ENCODE results near the gene ITGB6.

The ITGB6 gene

GRCh38 chr2:160053946-160054345 lies 146.1 kb downstream of the ITGB6 start:
- H3K27me3 ChIP-seq (replicated peaks in 2 of 5; ENCODE audit: control insufficient read depth in 4 of 5, insufficient read depth in 5 of 5, low read length in 4 of 5): no peaks in the 10 kb centered on the region
- no peak for DNase-seq
- POLR2A ChIA-PET: no interaction called here
- peaks cover 0 to 3% (median 0%) of the 10 kb centered on the region in 4 experiments for H3K4me1 ChIP-seq (ENCODE audit: control extremely low read depth in 1 of 4, control insufficient read depth in 4 of 4, insufficient read depth in 4 of 4, low read length in 3 of 4)
- no peaks in the 10 kb centered on the region for H3K36me3 ChIP-seq (ENCODE audit: control insufficient read depth in 4 of 4, insufficient read depth in 4 of 4, low read length in 3 of 4)
- H3K9me3 ChIP-seq (ENCODE audit: control extremely low read depth in 1 of 5, control insufficient read depth in 4 of 5, insufficient read depth in 2 of 5, low read depth in 1 of 5, low read length in 4 of 5): no peaks in the 10 kb centered on the region
- no peak overlapping the region for H3K4me3 ChIP-seq (ENCODE audit: control insufficient read depth in 1 of 7, extremely low read depth in 1 of 7, insufficient read depth in 4 of 7, low read depth in 2 of 7, low read length in 6 of 7)
- no CpG with 5 or more reads among the region's 2 CpGs for WGBS (ENCODE audit: insufficient coverage)
- CTCF ChIA-PET: interaction anchor here (1.0 kb wide), 1 partner anchor 17 kb away, joined by 3 read pairs; no protein-coding TSS in a partner anchor
- H3K27ac ChIP-seq (ENCODE audit: insufficient read depth in 1 of 2, low read depth in 1 of 2, low read length in 2 of 2, poor library complexity in 1 of 2, severe bottlenecking in 2 of 2): no peak overlapping the region

GRCh38 chr2:160052531-160052930 lies 147.5 kb downstream of the ITGB6 start:
- Histone ChIP-seq H3K9me3 (ENCODE audit: control extremely low read depth in 1 of 5, control insufficient read depth in 4 of 5, insufficient read depth in 2 of 5, low read depth in 1 of 5, low read length in 4 of 5) (no peaks in the 10 kb centered on the region), H3K4me3 (ENCODE audit: control insufficient read depth in 1 of 7, extremely low read depth in 1 of 7, insufficient read depth in 4 of 7, low read depth in 2 of 7, low read length in 6 of 7) (no peak overlapping the region), H3K27ac (ENCODE audit: insufficient read depth in 1 of 2, low read depth in 1 of 2, low read length in 2 of 2, poor library complexity in 1 of 2, severe bottlenecking in 2 of 2) (no peak overlapping the region), H3K27me3 (replicated peaks in 2 of 5; ENCODE audit: control insufficient read depth in 4 of 5, insufficient read depth in 5 of 5, low read length in 4 of 5) (no peaks in the 10 kb centered on the region), H3K36me3 (ENCODE audit: control insufficient read depth in 4 of 4, insufficient read depth in 4 of 4, low read length in 3 of 4) (no peaks in the 10 kb centered on the region), H3K4me1 (ENCODE audit: control extremely low read depth in 1 of 4, control insufficient read depth in 4 of 4, insufficient read depth in 4 of 4, low read length in 3 of 4) (peaks cover 0 to 3% (median 0%) of the 10 kb centered on the region in 4 experiments)
- POLR2A ChIA-PET: no interaction called here
- no peak for DNase-seq
- WGBS (ENCODE audit: insufficient coverage): no CpG with 5 or more reads among the region's 2 CpGs
- CTCF ChIA-PET: no interaction called here

- Histone ChIP-seq H3K4me1 (ENCODE audit: control extremely low read depth in 1 of 4, control insufficient read depth in 4 of 4, insufficient read depth in 4 of 4, low read length in 3 of 4) (peaks cover 0 to 3% (median 0%) of the 10 kb centered on the region in 4 experiments), H3K9me3 (ENCODE audit: control extremely low read depth in 1 of 5, control insufficient read depth in 4 of 5, insufficient read depth in 2 of 5, low read depth in 1 of 5, low read length in 4 of 5) (no peaks in the 10 kb centered on the region), H3K4me3 (ENCODE audit: control insufficient read depth in 1 of 7, extremely low read depth in 1 of 7, insufficient read depth in 4 of 7, low read depth in 2 of 7, low read length in 6 of 7) (no peak overlapping the region), H3K27me3 (replicated peaks in 2 of 5; ENCODE audit: control insufficient read depth in 4 of 5, insufficient read depth in 5 of 5, low read length in 4 of 5) (no peaks in the 10 kb centered on the region), H3K27ac (ENCODE audit: insufficient read depth in 1 of 2, low read depth in 1 of 2, low read length in 2 of 2, poor library complexity in 1 of 2, severe bottlenecking in 2 of 2) (no peak overlapping the region), H3K36me3 (ENCODE audit: control insufficient read depth in 4 of 4, insufficient read depth in 4 of 4, low read length in 3 of 4) (no peaks in the 10 kb centered on the region)
- DNase-seq: no peak
- 100% methylated on average over 3 of the region's 3 CpGs for WGBS (ENCODE audit: insufficient coverage)
- ChIA-PET CTCF (interaction anchor here (0.6 to 1.3 kb wide), 3 partner anchors 15 to 58 kb away, joined by 3 read pairs; no protein-coding TSS in a partner anchor), POLR2A (no interaction called here)
Observed at GRCh38 chr2:160051371-160051800, 148.7 kb downstream of the ITGB6 start.

GRCh38 chr2:160050147-160050546 lies 149.9 kb downstream of the ITGB6 start:
- H3K36me3 ChIP-seq (ENCODE audit: control insufficient read depth in 4 of 4, insufficient read depth in 4 of 4, low read length in 3 of 4): no peaks in the 10 kb centered on the region
- ChIA-PET CTCF (interaction anchor here (1.5 kb wide), 1 partner anchor 26 kb away, joined by 3 read pairs; no protein-coding TSS in a partner anchor), POLR2A (no interaction called here)
- no peak overlapping the region for H3K4me3 ChIP-seq (ENCODE audit: control insufficient read depth in 1 of 7, extremely low read depth in 1 of 7, insufficient read depth in 4 of 7, low read depth in 2 of 7, low read length in 6 of 7)
- DNase-seq: no peak
- H3K27me3 ChIP-seq (replicated peaks in 2 of 5; ENCODE audit: control insufficient read depth in 4 of 5, insufficient read depth in 5 of 5, low read length in 4 of 5): no peaks in the 10 kb centered on the region
- 81% methylated on average over 2 of the region's 3 CpGs for WGBS (ENCODE audit: insufficient coverage)
- no peaks in the 10 kb centered on the region for H3K9me3 ChIP-seq (ENCODE audit: control extremely low read depth in 1 of 5, control insufficient read depth in 4 of 5, insufficient read depth in 2 of 5, low read depth in 1 of 5, low read length in 4 of 5)
- no peak overlapping the region for H3K27ac ChIP-seq (ENCODE audit: insufficient read depth in 1 of 2, low read depth in 1 of 2, low read length in 2 of 2, poor library complexity in 1 of 2, severe bottlenecking in 2 of 2)
- peaks cover 0 to 3% (median 0%) of the 10 kb centered on the region in 4 experiments for H3K4me1 ChIP-seq (ENCODE audit: control extremely low read depth in 1 of 4, control insufficient read depth in 4 of 4, insufficient read depth in 4 of 4, low read length in 3 of 4)

Measured in common myeloid progenitor, CD34-positive (primary cell).